GM19025 (cell line): ENCODE measurements around the gene DHCR24.

ENCODE experiments used
- ATAC-seq: cut with Tn5 transposase; IDR thresholded peaks from one replicate; pipeline ENCODE4 v1.9.1; 2021; ENCODE audit warnings: mild to moderate bottlenecking, low read depth, moderate library complexity; ENCODE audit not compliant: unreplicated experiment

Gene DHCR24

DNA sequence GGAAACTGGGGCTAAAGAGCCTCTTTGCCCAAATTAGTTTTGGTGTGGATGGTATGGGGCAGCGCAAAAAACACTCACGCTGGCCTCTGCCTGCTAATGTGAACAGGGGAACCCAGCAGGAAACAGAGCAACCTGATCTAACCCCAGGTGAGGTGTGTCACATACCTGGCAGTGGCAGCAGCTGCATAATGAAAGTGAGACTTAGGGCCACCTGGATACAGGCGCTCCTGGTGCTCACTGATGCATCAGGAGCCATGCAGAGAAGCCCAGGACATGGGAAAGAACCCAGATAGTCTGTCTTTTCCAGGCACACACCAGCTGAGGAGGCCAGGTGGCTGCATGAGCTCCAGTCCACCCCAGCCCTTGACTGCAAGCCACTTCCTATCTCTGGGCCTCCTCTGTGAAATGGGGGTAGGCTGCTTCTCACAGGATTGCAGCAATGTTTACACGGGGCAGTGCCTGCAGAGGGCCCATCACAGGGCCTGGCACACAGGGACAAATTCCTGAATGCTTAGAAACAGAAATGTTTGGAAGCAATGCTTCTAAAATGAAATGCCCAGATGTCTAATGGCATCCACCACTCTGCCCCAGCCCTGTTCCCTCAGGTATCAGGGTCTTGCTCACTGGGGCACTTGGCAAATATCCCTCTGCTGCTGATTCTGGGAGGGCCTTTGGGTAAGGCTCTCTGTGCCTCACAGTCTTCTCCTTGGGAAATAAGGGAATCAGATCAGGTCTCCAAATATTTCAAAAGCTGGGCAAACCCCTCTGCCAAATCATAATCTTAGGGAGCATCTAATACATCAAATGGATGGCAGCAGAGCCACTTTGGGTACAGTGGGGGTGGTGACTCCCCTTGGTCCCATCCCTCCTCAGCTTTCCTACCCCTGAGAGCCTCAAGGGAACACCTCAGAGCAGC lies 19.9 kb downstream of the DHCR24 start:
- no peak for ATAC-seq

DNA sequence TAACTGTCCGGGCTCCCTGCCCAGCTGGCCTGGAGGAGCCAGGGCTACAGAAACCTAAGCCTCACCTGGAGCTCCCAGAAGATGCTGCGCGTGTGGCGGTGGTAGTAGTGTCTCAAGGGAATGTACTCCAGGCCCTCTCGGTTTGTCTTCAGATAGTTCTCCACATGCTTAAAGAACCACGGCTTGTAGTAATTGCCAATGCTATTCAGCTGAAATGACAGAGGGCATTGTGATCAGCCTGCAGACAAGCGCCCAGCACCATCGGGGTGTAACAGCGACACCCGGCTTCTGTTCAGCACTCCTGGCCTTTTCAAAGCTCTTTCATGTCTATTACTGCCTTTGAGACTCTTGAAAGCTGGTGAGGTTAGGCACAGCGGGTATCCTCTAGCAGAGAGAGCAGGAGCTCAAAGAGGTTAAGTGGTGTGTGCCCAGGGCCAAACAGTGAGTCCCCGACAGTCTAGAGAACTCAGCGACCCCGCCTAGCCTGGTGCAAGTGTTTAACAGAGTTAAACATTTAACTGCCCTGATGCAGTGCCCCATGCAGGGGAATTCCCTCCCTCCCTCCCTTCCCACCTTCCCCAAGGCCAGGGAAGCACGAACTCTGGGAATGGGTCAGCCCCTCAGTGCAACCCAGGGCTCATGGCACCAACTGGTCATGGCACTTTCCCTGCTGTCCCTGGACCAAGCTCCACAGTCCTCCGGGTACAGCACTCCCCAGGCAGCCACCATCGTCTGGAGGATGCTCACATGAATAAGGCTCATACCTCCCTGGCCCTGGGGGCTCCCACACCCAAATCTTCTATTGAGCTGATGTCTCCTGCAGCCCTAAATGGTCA lies 21.5 kb downstream of the DHCR24 start:
- ATAC-seq: no peak

DNA sequence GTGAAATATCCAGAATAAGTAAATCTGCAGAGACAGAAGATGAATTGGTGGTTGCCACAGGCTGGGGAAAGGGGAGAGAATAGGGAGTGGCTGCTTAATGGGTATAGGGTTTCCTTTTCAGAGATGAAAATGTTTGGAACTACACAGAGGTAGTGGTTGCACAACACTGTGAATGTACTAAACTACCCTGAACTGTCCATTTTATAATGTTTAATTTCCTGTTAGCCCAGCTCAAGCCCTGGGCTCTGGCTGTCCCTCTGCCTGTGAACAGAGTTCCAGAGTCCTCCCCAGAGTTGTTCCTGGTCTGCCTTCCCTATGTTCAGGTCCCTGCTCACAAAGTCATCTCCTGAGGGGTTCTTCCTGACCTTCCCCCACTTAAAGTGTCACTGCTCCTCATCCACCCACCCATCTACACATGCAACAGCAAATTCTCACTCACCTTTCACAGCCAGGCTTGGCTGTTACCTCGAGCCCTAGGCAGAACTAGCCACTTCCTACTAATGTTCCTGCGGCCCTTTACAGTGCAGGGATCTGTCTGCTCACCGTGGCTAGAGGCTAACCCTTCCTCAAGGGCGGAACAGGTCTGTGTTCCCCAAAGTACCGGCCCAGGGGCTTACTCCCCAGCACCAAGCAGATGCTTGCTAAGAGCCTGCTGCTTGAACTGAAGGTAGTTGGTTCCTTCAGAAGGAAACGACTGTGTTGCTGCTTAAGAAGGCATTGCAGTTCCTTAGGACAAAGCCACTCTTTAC lies 22.4 kb downstream of the DHCR24 start:
- no peak for ATAC-seq

DNA sequence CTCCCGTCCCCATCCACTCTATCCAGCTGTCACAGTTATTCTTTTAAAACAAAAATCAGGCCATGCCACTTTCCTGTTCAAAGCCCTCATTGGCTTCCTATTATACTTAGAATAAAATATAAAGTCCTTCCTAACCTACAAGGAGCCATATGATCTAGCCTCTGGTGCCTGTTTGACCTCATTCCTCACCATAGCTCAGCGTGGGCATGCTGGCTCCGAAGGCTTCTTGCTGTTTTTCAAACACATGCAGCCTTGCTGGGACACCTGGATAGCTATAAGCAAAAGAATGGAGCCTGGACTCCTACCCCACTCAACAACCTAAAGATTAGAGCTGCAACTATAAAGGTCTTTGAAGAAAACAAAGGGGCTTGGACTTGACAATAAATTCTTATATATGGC lies 23.7 kb downstream of the DHCR24 start:
- no peak for ATAC-seq

DNA sequence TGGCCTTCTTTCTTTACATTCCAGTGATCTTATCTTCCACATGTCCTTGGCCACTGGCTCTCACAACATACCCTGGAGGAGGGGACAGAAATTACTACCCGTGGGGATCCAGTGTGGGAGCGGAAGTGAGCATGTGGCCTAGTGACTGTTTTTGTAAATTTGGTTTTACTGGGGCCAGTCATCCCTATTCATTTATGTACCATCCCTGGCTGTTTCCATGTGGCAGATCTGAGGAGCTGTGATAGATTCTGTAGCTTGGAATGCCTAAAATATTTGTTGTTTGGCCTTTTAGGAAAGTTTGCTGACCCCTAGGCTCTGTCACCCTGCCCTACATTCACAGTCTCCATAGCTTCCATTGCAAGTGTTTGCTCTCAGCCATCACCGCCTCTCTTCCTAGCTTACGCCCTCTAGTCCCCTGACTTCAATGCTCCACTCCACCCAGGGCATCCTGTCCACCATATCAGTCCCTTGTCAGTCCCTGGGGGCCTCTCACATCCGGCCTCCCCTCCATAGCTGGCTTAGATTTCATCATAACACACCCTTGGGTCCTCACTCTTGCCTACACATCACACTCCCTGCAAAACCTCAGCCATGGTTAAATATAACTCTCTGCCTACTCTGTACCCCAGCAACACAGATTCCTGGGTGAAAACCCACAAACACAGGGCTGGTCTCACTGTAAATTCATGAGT lies 25.8 kb downstream of the DHCR24 start:
- ATAC-seq: no peak

DNA sequence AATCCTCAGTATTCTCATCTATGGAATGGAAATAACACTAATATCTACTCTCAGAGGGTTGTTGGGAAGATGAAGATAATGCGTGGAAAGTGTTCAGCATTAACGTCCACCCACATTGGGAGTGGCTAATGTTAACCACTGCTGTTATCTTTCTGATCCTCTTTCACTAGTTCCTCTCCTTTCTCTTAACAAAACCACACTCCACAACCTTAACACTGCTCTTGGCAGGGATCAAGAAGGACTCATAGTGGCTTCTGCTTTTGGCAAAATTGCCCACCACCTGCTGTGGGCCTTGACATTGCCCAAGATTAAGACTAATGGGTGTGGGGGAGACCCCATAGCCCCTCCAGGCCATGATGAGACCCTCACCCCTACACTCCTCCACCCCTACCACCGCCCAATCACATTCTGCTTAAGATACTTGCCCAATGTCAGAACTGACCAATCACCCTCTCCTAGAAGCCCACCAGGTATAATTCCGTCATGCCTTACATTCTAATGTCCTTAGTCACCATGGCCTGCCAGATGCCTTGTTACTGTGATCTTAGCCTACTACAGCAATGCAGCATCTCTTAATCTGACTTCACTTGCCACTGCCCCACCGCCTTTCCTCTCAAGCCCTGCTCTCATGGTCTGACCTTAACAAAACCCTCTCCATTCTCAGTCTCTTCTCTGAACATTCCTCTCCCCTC lies 27.1 kb downstream of the DHCR24 start:
- no peak for ATAC-seq

DNA sequence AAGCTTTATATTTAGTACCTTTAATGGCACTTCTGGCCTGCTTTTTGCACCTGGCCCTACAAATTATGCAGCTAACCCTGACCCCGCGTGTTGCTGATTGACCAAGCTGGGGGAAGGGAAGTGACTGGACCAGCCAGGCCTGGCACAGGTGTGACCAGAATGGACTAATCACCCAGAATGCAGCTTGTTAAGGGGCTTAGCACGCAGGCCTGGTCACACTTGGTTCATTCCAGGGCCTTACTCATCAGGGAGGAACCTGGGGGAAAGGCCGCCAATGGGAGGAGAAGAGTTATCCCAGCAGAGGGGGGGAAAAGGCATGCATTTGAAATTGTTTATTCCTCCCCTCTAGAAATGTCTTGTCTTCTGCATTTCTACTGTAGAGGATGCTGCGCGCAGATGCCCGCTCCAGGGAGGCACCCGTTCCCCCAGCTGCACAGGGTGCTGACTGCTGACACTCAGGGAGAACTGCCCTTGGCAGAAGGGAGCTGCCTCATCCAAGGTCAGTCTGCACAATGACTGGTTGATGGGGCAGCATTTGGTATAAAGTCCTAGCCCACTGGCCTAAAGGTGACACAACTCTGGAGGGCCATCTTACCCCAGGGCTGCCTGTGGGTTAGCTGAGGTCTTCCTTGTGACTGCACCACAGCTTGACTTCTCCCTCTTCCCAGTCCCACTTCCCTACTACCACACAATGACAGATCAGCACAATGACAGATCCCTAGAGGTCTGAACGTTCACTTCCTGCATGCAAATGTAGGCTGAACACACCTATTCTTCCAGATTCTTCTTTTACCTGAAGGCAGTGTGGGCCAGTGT lies 29.0 kb downstream of the DHCR24 start:
- no peak for ATAC-seq

DNA sequence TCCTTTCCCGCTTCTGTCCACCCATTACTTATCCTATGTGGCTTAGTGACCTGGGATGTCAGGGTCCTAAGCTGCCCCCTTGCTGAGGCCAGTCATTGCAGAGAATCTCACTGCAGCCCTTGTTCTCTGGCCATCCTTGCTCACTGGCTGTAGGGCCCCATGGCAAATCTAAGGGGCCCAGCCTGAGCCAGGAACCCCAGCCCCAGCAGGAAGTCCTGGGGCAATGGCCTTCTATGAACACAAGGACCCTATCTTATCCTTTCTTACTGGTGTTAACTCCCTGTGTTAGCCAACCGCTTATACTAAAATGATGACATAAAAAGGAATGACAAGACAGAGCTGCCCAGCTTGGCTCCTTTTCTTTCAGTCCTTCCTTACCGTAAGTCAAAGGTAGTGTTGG lies 29.9 kb downstream of the DHCR24 start:
- ATAC-seq: no peak

DNA sequence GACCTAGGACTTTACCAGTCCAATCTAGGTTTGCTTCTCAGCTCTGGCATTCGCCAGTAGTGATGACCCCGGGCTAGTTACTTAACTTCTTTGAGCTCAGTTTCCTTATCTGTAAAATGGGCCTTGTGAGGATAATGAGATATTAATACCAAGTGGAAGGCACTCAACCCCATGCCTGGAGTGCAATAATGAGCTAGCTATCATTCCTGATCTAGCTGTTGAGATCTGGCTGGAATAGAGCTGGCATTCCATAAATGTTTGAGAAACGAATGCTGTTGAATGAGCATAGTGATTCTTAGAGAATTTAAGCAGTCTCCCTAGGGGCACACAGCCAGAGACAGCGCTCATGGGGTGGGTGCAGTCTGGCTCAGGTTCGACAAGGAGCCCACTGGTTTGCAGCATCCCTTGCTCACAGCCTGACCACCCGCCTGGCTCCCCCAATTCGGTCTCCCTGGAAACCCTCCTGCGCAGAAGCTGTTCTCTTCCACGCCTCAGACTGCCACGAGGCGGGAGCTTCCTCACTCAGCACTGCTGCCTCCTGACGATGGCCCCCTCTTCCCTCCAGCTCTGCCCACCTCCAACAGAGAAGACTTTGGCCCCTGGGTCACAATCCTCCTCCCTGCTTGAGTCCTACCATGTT lies 32.5 kb downstream of the DHCR24 start:
- ATAC-seq: no peak

DNA sequence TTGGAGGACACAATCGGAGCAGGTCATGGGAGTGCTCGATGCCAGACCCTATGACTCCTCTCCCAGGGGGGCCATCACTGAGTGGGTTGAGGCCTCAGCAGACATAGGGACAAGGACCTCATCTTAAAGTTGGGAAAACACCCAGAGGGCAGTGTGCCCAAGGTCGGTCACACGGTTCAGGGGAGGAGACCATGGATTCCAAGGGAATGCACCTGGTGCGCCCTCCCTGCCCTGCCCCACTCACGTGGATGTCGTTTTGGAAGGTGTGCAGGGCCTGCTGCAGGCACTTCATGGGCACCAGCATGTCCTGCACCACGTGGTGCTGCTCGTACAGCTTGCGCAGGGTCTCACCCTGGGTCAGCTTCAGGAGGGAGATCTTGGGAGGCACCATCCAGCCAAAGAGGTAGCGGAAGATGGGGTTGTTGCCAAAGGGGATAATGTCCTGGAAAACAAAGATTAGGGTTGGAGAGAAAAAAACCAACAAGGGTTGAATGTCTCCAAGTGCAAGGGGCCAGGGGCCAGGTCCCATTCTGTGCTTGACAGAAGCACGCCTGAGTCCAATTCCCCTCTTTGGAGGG lies 33.1 kb downstream of the DHCR24 start:
- no peak for ATAC-seq

DNA sequence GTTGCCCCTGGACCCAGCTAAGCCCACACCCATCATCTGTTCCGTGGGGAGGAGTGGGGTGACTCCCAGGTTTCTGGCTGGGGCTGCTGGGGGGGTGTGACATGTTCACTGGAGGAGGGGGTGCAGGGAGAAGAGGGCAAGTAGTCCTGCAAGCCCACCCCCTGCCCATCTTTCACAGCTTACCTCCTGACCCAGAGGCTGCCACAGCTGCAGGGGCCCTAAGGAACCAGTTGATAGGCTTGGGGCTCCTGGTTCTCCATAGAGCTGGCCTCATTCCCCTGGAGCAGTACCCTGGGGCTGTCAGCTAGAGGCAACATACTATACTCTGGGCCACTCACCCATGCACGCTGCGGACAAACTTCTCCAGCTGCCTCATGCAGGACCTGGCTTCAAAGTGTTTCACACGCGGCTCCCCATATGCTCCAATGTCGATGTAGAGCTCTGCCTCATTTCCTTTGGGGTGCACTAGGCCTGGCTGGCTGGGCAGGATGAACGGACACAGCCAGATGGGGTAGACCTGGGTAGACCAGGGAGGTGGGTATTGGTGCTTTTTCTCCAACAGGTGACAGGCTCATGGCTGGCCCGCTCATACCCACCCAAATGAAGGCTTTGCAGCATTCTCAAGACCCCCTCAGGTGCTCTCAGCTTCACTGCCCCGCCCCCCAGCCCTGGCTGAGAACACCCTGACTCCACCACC lies 33.8 kb downstream of the DHCR24 start:
- no peak for ATAC-seq

DNA sequence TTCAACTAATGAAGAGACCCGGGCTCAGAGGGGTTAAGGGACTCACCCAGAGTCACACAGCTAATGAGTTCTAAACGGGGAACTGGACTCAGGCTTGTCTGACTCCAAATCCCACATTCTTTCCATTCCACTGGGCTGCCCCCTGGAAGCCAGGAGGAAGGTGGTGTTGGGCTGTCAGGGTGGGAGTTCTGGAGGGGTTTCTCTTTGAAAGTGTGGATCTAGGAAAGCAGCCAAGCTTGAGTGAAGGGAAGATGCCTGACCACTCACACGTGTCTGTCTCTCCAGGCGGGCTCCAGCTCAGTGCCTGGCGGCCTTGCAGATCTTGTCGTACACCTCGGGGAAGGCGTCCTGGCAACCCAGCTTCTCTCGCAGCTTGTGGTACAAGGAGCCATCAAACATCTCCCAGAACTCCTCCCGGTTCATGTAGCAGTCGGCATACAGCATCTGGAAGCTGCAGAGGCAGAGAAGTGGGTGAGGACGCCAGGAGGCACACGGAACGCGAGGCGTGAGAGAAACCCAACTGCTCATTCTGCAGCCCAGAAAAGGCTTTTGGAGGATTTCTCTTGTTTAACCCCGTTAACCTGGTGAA lies 35.0 kb downstream of the DHCR24 start:
- no peak for ATAC-seq

DNA sequence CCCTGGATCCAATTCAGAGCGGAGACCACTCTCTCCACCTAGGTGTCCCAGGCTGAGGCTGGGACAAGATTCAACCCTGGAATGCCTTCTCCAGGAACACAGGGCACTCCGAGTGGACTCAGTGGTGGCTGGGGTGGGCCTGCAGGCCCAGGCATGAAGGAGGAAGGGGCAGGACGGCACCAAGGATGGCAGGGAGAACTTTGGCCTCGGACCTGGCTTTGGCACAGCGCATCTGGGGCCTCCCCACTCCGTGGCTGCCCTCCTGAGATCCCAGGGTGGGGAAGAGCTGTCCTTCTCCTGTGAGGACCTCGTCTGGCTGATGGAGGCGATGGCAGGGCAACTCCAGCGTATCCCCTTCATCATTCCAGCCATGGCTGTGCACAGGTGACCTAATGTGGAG lies 35.6 kb downstream of the DHCR24 start:
- ATAC-seq: no peak

DNA sequence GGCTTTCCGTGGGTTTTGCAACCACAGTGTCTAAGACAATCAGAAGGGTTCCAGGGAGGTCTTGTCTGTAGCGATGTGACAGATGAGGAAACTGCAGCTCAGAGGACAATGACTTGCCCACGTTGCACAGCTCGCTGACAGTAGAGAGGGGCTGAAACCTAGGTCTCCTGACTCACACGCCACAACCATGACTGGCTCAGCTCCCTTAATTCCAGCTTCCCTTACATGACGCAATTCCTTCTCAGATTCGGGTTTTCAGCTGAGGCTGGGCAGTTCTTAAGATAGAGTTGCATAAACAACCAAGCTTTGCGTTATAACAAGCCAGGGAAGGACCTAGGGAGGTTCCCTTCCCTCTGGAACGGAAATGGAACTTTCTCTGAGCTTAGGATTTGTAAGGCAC lies 36.3 kb downstream of the DHCR24 start:
- no peak for ATAC-seq

DNA sequence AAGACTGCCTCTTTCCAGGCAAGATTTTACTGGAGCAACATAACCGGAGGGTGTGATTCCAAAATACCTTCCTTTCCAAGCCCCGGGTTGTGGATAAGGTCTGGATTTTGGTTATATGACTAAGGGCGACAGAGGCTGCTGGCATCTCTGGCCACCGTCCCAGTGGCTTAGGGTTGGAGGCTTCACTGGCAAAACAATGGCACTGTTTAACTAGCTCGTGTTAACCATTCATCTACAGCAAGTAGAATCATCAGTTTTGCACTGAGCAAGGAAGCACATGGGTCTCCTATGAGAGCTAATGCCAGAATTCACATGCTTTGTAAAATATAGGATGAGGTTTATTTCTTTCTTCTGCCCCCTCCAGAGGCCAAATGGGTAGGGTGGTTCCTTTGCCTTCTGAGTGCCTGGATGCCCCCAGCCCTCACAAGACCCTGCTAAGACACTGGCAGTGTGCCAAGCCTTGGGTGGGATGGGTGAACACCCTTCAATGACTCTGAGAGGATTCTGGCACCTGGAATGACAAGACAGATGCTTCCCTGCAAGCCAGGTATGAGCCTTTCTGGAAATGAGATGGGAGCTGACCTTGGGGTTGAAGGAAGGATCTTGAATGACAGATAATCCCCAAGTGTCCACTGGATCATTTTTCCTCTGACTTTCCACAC lies 36.8 kb downstream of the DHCR24 start:
- ATAC-seq: no peak

DNA sequence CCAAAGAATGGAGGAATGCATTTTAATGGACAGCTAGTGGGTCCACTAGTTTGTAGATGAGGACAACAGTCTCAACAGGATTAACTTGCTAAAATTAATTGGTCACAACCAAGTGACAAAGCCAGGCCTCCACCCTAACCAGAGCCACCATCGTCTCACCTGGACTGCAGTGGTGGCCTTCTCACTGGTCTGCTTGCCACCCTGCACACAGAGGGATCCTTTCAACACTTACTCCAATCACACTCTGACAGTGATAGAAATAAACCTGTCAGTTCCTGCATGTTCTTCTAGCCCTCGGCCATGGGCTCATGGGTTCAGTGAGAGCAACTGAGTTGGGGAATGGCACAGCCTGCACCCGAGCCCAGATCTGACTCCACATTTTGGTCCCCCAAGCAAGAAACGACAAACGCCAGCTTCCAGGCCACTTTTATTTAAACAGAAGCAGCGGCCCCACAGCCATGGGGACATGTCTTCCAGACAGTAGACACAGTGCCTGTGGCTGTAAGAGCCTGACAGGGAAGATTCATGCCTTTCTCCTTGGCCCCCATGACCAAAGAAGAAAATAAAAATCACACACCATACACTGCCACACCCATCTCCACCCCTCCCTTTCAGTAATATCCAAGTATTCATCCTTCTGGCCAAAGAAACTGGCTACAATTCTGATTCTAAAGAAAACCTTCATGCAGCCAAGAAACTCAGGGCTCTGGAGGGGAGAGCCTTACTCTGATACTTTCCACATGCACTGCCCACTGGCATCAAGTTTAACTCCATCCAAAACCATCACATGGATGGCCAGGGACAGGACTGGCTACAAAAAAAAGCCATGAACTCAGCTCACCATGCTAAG lies 37.6 kb downstream of the DHCR24 start:
- ATAC-seq: no peak
